CD8-positive, alpha-beta memory T cell (primary cell): Measurements from ENCODE around the gene CLCN3. TPM values are rescaled to one million over a fixed set of nuclear protein-coding genes. Genes with fewer than 3 reads are reported as not detected.

ENCODE experiments used
- CTCF ChIA-PET: fragments of 350-600 bp; sonication (Branson Sonifier 250); formaldehyde crosslinking; loops from one replicate; lab custom pipeline; 2021; ENCODE audit warnings: antibody characterized with exemption; lab: Charles Lee
- POLR2A ChIA-PET: fragments of 350-600 bp; sonication (Branson Sonifier 250); formaldehyde crosslinking; loops from one replicate; lab custom pipeline; 2021; ENCODE audit warnings: antibody characterized with exemption; lab: Charles Lee
- DNase-seq, 5 donors: peaks; one replicate each; pipeline versions ENCODE4 v3.0.0 to v3.0.0-alpha.2; 2020 to 2022; ENCODE audit warnings: mixed read lengths in 1 of 5
- H3K27ac ChIP-seq: one replicate; pipeline ENCODE4 v1.7.0; 2013; ENCODE audit warnings: low read depth, mild to moderate bottlenecking, low read length, moderate library complexity
- H3K27me3 ChIP-seq: 2 replicates; pipeline ENCODE4 v1.7.0; 2013; ENCODE audit warnings: low read length, mild to moderate bottlenecking; ENCODE audit not compliant: insufficient read depth, poor library complexity, severe bottlenecking
- H3K36me3 ChIP-seq: 2 replicates; pipeline ENCODE4 v1.7.0; 2013; ENCODE audit warnings: mild to moderate bottlenecking, low read length, moderate library complexity; ENCODE audit not compliant: insufficient read depth
- H3K4me1 ChIP-seq: 2 replicates; pipeline ENCODE4 v1.7.0; 2013; ENCODE audit warnings: mild to moderate bottlenecking, low read length, moderate library complexity; ENCODE audit not compliant: insufficient read depth
- H3K4me3 ChIP-seq: 2 replicates; pipeline ENCODE4 v1.7.0; 2013; ENCODE audit warnings: mild to moderate bottlenecking, low read length
- H3K9me3 ChIP-seq: 2 replicates; pipeline ENCODE4 v1.7.0; 2013; ENCODE audit warnings: mild to moderate bottlenecking, low read length
- H3K27ac Mint-ChIP-seq, 8 donors: one replicate each; pipeline ENCODE4 v1.8.0; 2020 to 2021; ENCODE audit warnings: mixed read lengths in 8 of 8, mild to moderate bottlenecking in 6 of 8, inconsistent platforms in 3 of 8, moderate library complexity in 3 of 8
- H3K27me3 Mint-ChIP-seq, 2 donors: one replicate each; pipeline ENCODE4 v1.8.0; 2020 to 2021; ENCODE audit warnings: mixed read lengths in 2 of 2, mild to moderate bottlenecking in 1 of 2, moderate library complexity in 1 of 2
- H3K36me3 Mint-ChIP-seq, 3 donors: one replicate each; pipeline ENCODE4 v1.8.0; 2020 to 2021; ENCODE audit warnings: mixed read lengths in 3 of 3, inconsistent platforms in 1 of 3, mild to moderate bottlenecking in 1 of 3
- H3K4me1 Mint-ChIP-seq, 3 donors: one replicate each; pipeline ENCODE4 v1.8.0; 2020 to 2021; ENCODE audit warnings: mixed read lengths in 3 of 3, inconsistent platforms in 1 of 3, mild to moderate bottlenecking in 1 of 3
- H3K4me3 Mint-ChIP-seq, 7 donors: one replicate each; pipeline ENCODE4 v1.8.0; 2020 to 2021; ENCODE audit warnings: mixed read lengths in 7 of 7, mild to moderate bottlenecking in 6 of 7, moderate library complexity in 4 of 7, inconsistent platforms in 2 of 7
- H3K9me3 Mint-ChIP-seq, 5 donors: one replicate each; pipeline ENCODE4 v1.8.0; 2020 to 2022; ENCODE audit warnings: mixed read lengths in 5 of 5, mild to moderate bottlenecking in 3 of 5, moderate library complexity in 2 of 5, inconsistent platforms in 1 of 5
- polyA plus RNA-seq: library from polyadenylated mRNA; unstranded; fragments of 300-500 nt; fragmentation: Illumina TruSeq; gene quantifications from one replicate; pipeline ENCODE4 v1.2.3, GENCODE V29; 2021
- total RNA-seq, 2 experiments: library from RNA; stranded (reverse); gene quantifications; one replicate each; pipeline ENCODE4 v1.2.3, GENCODE V29; 2021

CLCN3 gene
- total and polyA plus RNA-seq, 3 experiments from 2014 or later: 12.8 to 24.5 (median 23.3) TPM

DNA sequence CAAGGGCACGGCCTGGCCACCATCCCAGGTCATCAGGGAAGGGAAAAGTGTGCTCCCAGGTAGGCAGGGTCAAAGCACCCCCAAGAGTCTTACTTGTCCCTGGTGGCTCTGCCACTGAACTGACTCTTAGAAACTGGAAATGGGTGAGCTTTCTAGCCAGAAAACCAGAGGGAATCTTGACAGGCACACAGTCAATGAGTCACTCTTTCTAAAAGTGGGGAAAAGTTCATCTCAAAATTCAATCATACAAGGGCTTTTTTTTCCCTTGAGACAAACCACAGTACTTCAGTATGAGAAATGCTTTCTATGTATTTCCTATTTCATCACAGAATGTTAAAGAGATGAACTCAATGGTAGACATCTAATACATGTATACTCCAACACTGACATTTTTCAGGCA lies 124.9 kb downstream of the CLCN3 start:
- H3K9me3 ChIP-seq: no peaks in the 10 kb centered on the region
- Mint-ChIP-seq H3K4me3 (no peak overlapping the region), H3K36me3 (peaks cover 0 to 63% (median 12%) of the 10 kb centered on the region in 3 donors), H3K9me3 (no peaks in the 10 kb centered on the region), H3K27me3 (no peaks in the 10 kb centered on the region), H3K4me1 (peaks cover 0 to 10% (median 0%) of the 10 kb centered on the region in 3 donors), H3K27ac (no peak overlapping the region)
- ChIA-PET POLR2A (no interaction called here), CTCF (no interaction called here)
- no peak overlapping the region for H3K27ac ChIP-seq
- DNase-seq: no peak
- H3K4me3 ChIP-seq: no peak overlapping the region
- no peaks in the 10 kb centered on the region for H3K27me3 ChIP-seq
- no peaks in the 10 kb centered on the region for H3K36me3 ChIP-seq
- H3K4me1 ChIP-seq: no peaks in the 10 kb centered on the region

DNA sequence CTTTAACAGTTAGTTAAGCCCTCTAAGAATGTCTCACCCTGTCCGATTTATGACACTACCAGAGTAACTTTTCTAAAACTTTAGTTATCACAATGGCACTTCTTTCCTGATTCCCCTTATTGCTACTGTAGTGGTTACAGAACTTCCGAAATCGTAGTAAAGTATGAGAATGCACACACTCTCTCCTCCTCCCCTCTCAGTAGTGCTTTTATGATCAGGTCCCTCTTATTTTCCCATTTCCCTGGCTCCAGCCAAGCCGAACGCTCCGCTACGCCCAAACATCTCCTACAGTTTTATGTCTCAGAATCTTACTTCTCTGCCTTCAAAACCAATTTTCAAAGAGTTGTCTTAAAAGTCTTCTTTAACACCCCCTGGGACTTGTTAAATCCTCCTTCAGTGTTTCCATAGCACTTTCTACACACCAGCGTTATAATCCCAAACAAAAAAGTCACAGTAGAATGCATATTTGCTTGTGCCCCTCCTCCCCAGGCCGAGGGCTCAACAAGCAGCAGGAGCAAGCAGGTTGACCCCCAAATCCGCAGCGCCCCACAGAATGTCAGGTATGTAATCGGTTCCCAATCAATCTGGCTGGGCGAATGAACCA lies 136.7 kb downstream of the CLCN3 start:
- H3K4me3 Mint-ChIP-seq: peak overlapping the region; percentile 79 to 96 (median 87)
- POLR2A ChIA-PET: no interaction called here
- peaks cover 29 to 41% (median 40%) of the 10 kb centered on the region in 3 donors for H3K4me1 Mint-ChIP-seq

DNA sequence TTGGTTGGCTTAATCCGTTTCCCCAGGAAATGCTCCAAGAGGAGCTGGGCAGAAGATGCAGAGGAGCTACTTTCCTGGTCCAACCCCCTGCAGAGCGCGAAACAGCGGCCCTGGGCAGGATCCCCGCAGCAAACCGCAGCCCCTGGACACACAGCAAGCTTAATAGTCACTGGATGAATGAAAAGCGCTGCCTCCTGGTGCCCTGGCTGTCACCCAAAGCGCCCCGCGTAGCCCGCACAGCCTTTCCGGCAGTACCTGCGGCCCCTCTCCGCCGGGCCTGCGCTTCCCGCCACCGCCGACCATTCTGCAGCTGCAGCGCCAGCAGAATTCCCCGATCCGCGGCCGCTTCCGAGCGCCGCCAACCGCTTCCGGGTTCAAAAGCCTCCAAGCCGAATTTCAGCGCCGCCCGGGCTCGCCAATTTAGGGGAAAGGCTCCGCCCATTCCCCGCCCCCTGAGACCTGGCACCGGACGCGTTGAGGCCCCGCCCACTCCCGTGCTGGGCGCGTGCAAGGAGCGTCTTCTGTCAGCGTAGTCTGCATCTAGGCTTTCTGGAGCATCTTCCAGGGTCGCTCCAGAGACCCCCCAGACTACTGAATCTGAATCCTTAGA lies 137.3 kb downstream of the CLCN3 start, which contains the start of gene HPF1:
Gene HPF1 (minus strand): TSS at position 370 of the 610 bp plus-strand sequence. CDS start 67 bp downstream, at position 303.
- Histone ChIP-seq H3K4me1 (peaks cover 15% of the 10 kb centered on the region), H3K27me3 (no peaks in the 10 kb centered on the region), H3K36me3 (no peaks in the 10 kb centered on the region), H3K9me3 (no peaks in the 10 kb centered on the region), H3K27ac (peak within 1 kb of the TSS; percentile 69), H3K4me3 (peak within 1 kb of the TSS; percentile 97)
- Mint-ChIP-seq H3K9me3 (no peaks in the 10 kb centered on the region), H3K4me1 (peaks cover 26 to 38% (median 36%) of the 10 kb centered on the region in 3 donors), H3K27me3 (no peaks in the 10 kb centered on the region), H3K4me3 (peak within 1 kb of the TSS; percentile 79 to 96 (median 87)), H3K27ac (peak within 1 kb of the TSS; percentile 36 to 85 (median 73)), H3K36me3 (peaks cover 0 to 10% (median under 1%) of the 10 kb centered on the region in 3 donors)
- peak; percentile 89 to 94 (median 93) for DNase-seq
- POLR2A ChIA-PET: no interaction called here
- CTCF ChIA-PET: no interaction called here

More for the DNA sequence above, 136.7 kb downstream of the CLCN3 start:
- peaks cover 15% of the 10 kb centered on the region for H3K4me1 ChIP-seq
- no peaks in the 10 kb centered on the region for H3K36me3 ChIP-seq
- H3K36me3 Mint-ChIP-seq: peaks cover 3 to 16% (median 4%) of the 10 kb centered on the region in 3 donors
- no peaks in the 10 kb centered on the region for H3K27me3 Mint-ChIP-seq
- DNase-seq: peak in 1 of 5 donors; percentile 4
- no peaks in the 10 kb centered on the region for H3K9me3 Mint-ChIP-seq
- H3K9me3 ChIP-seq: no peaks in the 10 kb centered on the region
- H3K4me3 ChIP-seq: peak overlapping the region; percentile 97
- CTCF ChIA-PET: no interaction called here
- no peaks in the 10 kb centered on the region for H3K27me3 ChIP-seq
- peak overlapping the region in 7 of 8 donors; percentile 7 to 85 (median 64) for H3K27ac Mint-ChIP-seq
- peak overlapping the region; percentile 69 for H3K27ac ChIP-seq

DNA sequence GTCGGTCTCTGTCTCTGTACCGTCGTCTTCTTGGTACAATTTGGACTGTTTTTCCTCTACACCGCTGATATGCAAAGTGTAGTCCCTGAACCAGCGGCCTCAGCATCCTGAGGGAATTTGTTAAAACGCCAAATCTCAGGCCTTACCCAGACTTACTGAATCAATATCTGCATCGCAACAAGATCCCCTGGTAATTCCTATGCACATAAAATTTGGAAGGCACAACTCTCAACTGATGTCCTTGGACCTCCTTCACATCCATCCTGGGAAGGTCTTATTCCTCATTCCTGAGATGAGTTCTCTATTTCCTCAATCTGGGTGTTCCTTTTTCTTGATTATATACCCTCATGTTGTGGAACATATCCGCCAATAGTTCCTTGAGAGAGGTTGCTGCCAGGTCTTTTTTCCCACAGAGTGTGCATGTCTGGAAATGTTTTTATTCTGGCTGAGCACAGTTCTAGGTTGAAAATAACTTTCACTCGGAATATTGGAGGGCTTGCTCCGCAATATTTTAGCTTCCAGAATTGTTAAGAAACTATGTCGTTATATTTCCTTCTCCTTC lies 138.1 kb downstream of the CLCN3 start:
- peaks cover 26 to 38% (median 36%) of the 10 kb centered on the region in 3 donors for H3K4me1 Mint-ChIP-seq
- H3K36me3 Mint-ChIP-seq: peaks cover 0 to 9% (median 0%) of the 10 kb centered on the region in 3 donors
- POLR2A ChIA-PET: no interaction called here

DNA sequence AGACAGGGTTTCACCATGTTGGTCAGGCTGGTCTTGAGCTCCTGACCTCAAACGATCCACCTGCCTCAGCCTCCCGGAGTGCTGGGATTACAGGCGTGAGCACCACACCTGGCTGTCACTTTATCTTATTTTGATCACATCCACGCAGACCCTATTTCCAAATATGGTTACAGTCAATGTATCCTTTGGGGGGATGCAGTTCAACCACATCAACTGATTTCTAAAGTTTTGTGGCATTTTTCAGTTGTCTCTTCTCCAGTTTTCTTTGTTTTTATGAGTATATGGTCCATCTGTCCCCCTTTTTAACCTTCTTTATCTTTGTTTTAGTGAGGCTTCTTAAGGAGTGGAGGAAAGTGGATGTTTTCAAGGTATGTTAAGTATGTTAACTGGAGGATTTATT lies 141.5 kb downstream of the CLCN3 start:
- Mint-ChIP-seq H3K27ac (no peak overlapping the region), H3K4me3 (no peak overlapping the region), H3K9me3 (no peaks in the 10 kb centered on the region), H3K27me3 (peaks cover 0 to 5% of the 10 kb centered on the region in 2 donors), H3K4me1 (peaks cover 12 to 14% (median 13%) of the 10 kb centered on the region in 3 donors), H3K36me3 (peaks cover 0 to 5% (median 0%) of the 10 kb centered on the region in 3 donors)
- Histone ChIP-seq H3K4me3 (no peak overlapping the region), H3K9me3 (no peaks in the 10 kb centered on the region), H3K27ac (no peak overlapping the region), H3K36me3 (no peaks in the 10 kb centered on the region), H3K27me3 (no peaks in the 10 kb centered on the region), H3K4me1 (peaks cover 6% of the 10 kb centered on the region)
- CTCF ChIA-PET: no interaction called here
- no peak for DNase-seq
- POLR2A ChIA-PET: no interaction called here

More for the DNA sequence above, 138.1 kb downstream of the CLCN3 start:
- Mint-ChIP-seq H3K27me3 (no peaks in the 10 kb centered on the region), H3K9me3 (no peaks in the 10 kb centered on the region), H3K27ac (peak overlapping the region in 6 of 8 donors; percentile 36 to 82 (median 66)), H3K4me3 (peak overlapping the region; percentile 79 to 96 (median 87))
- no peaks in the 10 kb centered on the region for H3K36me3 ChIP-seq
- DNase-seq: no peak
- CTCF ChIA-PET: no interaction called here
- no peak overlapping the region for H3K27ac ChIP-seq
- peaks cover 15% of the 10 kb centered on the region for H3K4me1 ChIP-seq
- H3K27me3 ChIP-seq: no peaks in the 10 kb centered on the region
- no peak overlapping the region for H3K4me3 ChIP-seq
- H3K9me3 ChIP-seq: no peaks in the 10 kb centered on the region

GRCh38 chr4:169765835-169766234 lies 145.5 kb downstream of the CLCN3 start:
- no peaks in the 10 kb centered on the region for H3K4me1 ChIP-seq
- no peak overlapping the region for H3K4me3 ChIP-seq
- Mint-ChIP-seq H3K36me3 (peaks cover 0 to 3% (median 0%) of the 10 kb centered on the region in 3 donors), H3K27ac (no peak overlapping the region), H3K4me3 (no peak overlapping the region), H3K9me3 (no peaks in the 10 kb centered on the region), H3K27me3 (peaks cover 2 to 10% of the 10 kb centered on the region in 2 donors), H3K4me1 (peaks cover 0 to 3% (median 0%) of the 10 kb centered on the region in 3 donors)
- H3K27ac ChIP-seq: no peak overlapping the region
- ChIA-PET POLR2A (no interaction called here), CTCF (no interaction called here)
- no peaks in the 10 kb centered on the region for H3K9me3 ChIP-seq
- H3K36me3 ChIP-seq: no peaks in the 10 kb centered on the region
- DNase-seq: no peak
- no peaks in the 10 kb centered on the region for H3K27me3 ChIP-seq

DNA sequence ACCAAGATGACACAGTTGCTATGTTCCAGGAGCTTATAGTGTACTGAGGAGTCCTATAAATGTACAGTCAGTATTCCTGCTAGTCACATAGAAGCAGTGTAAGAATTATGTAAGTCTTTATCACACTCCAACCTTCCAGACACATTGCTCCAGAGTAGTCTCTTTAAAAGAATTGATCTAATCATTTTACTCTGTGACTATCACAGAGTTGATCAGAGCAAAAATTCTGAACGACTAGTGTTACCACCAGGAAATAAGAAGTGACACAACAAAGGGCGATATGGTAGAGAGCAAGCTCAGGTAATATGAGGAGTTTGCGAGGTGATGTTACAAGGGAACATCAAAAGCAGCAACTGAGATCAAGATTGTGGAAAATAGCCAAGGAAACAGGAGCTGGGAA lies 146.4 kb downstream of the CLCN3 start:
- ChIA-PET POLR2A (no interaction called here), CTCF (no interaction called here)

GRCh38 chr4:169768385-169768784 lies 148.0 kb downstream of the CLCN3 start:
- Mint-ChIP-seq H3K4me1 (peaks cover 0 to 5% (median 0%) of the 10 kb centered on the region in 3 donors), H3K27ac (no peak overlapping the region), H3K27me3 (peaks cover 3 to 10% of the 10 kb centered on the region in 2 donors), H3K9me3 (no peaks in the 10 kb centered on the region), H3K36me3 (peaks cover 0 to 3% (median 0%) of the 10 kb centered on the region in 3 donors), H3K4me3 (no peak overlapping the region)
- no peak overlapping the region for H3K27ac ChIP-seq
- no peaks in the 10 kb centered on the region for H3K4me1 ChIP-seq
- H3K9me3 ChIP-seq: no peaks in the 10 kb centered on the region
- H3K4me3 ChIP-seq: no peak overlapping the region
- no peaks in the 10 kb centered on the region for H3K27me3 ChIP-seq
- DNase-seq: no peak
- ChIA-PET POLR2A (no interaction called here), CTCF (no interaction called here)
- H3K36me3 ChIP-seq: no peaks in the 10 kb centered on the region

More for the DNA sequence above, 146.4 kb downstream of the CLCN3 start:
- no peaks in the 10 kb centered on the region for H3K9me3 ChIP-seq
- no peak for DNase-seq
- H3K4me3 ChIP-seq: no peak overlapping the region
- H3K9me3 Mint-ChIP-seq: no peaks in the 10 kb centered on the region
- peaks cover 3 to 10% of the 10 kb centered on the region in 2 donors for H3K27me3 Mint-ChIP-seq
- no peak overlapping the region for H3K4me3 Mint-ChIP-seq
- peaks cover 0 to 5% (median 0%) of the 10 kb centered on the region in 3 donors for H3K4me1 Mint-ChIP-seq
- H3K36me3 Mint-ChIP-seq: peaks cover 0 to 3% (median 0%) of the 10 kb centered on the region in 3 donors
- no peak overlapping the region for H3K27ac ChIP-seq
- no peaks in the 10 kb centered on the region for H3K36me3 ChIP-seq
- H3K4me1 ChIP-seq: no peaks in the 10 kb centered on the region
- no peak overlapping the region for H3K27ac Mint-ChIP-seq
- H3K27me3 ChIP-seq: no peaks in the 10 kb centered on the region
